Tibial artery (tissue), 4 donors: ENCODE results near the gene MAML2.

Source experiments
- DNase-seq, 2 donors: peaks; one replicate each; pipeline ENCODE4 v3.0.0-alpha.2; 2019
- H3K27ac ChIP-seq, 2 donors: fragments of 200-600 bp; sonication (generic) in 1 of 2; 1 replicate in 1 of 2; 2 replicates in 1 of 2; pipeline ENCODE4 v1.5.1; 2018 to 2019; ENCODE audit warnings: mild to moderate bottlenecking in 1 of 2
- H3K27me3 ChIP-seq, 2 donors: fragments of 200-600 bp; sonication (generic) in 1 of 2; one replicate each; pipeline versions ENCODE4 v1.5.1 to v1.6.0; 2016 to 2019
- H3K36me3 ChIP-seq, 3 donors: fragments of 200-600 bp; sonication (generic) in 2 of 3; one replicate each; pipeline ENCODE4 v1.5.1; 2016 to 2019; ENCODE audit warnings: mild to moderate bottlenecking in 2 of 3
- H3K4me1 ChIP-seq, 4 donors: fragments of 200-600 bp; sonication (generic) in 2 of 4; 1 replicate in 3 of 4; 2 replicates in 1 of 4; pipeline ENCODE4 v1.5.1; 2016 to 2019
- H3K4me3 ChIP-seq, 2 donors: fragments of 200-600 bp; sonication (generic) in 1 of 2; 1 replicate in 1 of 2; 2 replicates in 1 of 2; pipeline ENCODE4 v1.5.1; 2018 to 2019; ENCODE audit warnings: mild to moderate bottlenecking in 2 of 2
- H3K9me3 ChIP-seq, 3 donors: fragments of 200-600 bp; sonication (generic) in 1 of 3; one replicate each; pipeline ENCODE4 v1.5.1; 2016 to 2019
- intact Hi-C: fragments of 100-400 bp; cut with DNase I; formaldehyde crosslinking; loops from one replicate; pipeline ENCODE4 v1.15.0; 2023; ENCODE audit warnings: low total_unique reads
- TF ChIP-seq, protein P1 (sequence below), 2 experiments: fragments of 200-600 bp in 1 of 2; fragments of 450-650 bp in 1 of 2; IDR thresholded peaks; one replicate each; pipeline ENCODE4 v1.5.1; 2017 to 2019; ENCODE audit warnings: antibody characterized with exemption in 2 of 2, mild to moderate bottlenecking in 1 of 2, moderate library complexity in 1 of 2

The MAML2 gene

DNA sequence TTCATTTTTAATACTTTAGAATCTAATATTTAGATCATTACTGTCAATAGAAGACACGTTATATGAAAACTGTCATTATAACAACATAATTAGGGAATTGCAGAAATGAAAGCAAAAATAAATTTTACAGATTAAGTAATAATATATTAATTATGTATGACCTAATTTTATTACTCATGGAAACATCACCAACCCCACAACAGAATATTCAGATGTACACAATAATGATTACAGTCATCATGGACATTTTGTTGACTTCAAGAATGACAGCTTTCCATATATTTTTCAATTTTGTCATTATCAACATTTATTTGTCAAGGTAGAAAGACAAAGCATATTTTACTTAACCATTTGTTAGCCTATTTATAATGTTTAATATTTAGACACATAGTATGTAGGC, 119.9 kb downstream of the MAML2 start:
- no peak for DNase-seq
- TF ChIP-seq, protein P1, sequence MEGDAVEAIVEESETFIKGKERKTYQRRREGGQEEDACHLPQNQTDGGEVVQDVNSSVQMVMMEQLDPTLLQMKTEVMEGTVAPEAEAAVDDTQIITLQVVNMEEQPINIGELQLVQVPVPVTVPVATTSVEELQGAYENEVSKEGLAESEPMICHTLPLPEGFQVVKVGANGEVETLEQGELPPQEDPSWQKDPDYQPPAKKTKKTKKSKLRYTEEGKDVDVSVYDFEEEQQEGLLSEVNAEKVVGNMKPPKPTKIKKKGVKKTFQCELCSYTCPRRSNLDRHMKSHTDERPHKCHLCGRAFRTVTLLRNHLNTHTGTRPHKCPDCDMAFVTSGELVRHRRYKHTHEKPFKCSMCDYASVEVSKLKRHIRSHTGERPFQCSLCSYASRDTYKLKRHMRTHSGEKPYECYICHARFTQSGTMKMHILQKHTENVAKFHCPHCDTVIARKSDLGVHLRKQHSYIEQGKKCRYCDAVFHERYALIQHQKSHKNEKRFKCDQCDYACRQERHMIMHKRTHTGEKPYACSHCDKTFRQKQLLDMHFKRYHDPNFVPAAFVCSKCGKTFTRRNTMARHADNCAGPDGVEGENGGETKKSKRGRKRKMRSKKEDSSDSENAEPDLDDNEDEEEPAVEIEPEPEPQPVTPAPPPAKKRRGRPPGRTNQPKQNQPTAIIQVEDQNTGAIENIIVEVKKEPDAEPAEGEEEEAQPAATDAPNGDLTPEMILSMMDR (IDR thresholded peaks at IDR 0.05) = no peak
- intact Hi-C loops = no loop called here
- Histone ChIP-seq H3K4me1 (peaks cover 0 to 87% (median 48%) of the 10 kb centered on the region in 4 donors), H3K27me3 (no peaks in the 10 kb centered on the region), H3K4me3 (no peak overlapping the region), H3K9me3 (no peaks in the 10 kb centered on the region), H3K27ac (no peak overlapping the region), H3K36me3 (no peaks in the 10 kb centered on the region)

DNA sequence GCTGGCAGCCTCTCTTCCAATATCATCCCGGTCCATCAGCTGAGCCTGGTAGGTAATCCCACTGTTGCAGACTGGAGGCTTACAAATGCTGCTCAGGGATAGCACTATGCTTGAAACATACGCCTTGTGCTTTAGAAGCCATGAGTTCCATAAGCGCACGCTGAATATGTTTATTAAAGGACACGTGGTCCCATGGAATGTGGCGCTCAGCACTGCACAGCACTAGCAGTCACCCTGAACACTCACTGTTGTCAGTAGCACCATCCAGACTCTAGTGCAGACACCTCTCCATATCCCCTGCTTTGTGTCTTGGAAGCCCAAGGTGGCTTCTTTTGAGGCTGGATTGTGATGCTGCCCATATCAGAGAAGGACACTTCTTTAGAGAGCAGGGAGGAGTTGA, 120.9 kb downstream of the MAML2 start:
- H3K27me3 ChIP-seq = no peaks in the 10 kb centered on the region
- H3K27ac ChIP-seq = peak overlapping the region; percentile 32 to 53
- no peaks in the 10 kb centered on the region for H3K9me3 ChIP-seq
- H3K4me1 ChIP-seq = peaks cover 0 to 87% (median 48%) of the 10 kb centered on the region in 4 donors
- H3K36me3 ChIP-seq = no peaks in the 10 kb centered on the region
- H3K4me3 ChIP-seq = no peak overlapping the region
- TF ChIP-seq, protein P1 (IDR thresholded peaks at IDR 0.05) = no peak
- no peak for DNase-seq
- intact Hi-C loops = no loop called here

DNA sequence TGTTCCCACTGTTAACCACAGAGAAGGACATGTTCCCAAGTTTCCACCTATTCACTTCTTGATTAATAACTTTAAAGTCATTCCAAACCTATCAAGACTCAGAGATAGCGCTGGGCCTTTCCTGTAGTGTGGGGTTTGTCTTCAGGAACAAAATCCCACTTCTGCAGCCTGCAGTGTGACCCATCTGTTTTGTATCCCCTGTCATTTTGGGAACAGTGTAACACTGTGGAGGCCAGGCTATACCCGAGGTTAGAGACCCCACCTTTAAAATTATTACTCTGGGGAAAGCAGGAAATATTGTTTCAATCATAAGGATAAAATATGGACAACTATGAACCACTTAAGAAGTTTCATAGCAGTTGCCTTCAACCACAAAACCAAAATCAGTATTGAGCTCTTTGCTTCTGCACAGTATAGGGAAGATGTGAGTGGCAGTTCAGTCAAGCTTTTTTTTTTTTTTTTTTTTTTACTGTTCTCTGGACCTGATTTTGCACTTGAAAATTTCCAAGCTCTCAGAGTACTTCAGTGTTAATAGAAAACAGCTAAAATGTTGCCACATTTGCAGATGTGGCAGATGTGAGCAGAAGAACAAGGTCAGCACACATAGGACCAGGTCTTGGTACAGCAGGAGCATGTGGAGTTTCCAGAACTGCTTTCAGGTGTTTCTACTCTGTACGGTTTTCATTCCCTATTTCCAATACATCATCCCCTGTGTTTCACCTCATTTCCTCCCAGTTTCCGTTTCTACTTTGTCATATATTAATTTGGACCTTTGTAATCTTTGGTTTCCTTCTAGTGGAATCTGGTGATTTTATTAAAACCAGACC, 121.5 kb downstream of the MAML2 start:
- Histone ChIP-seq H3K27ac (peak overlapping the region; percentile 67 to 72), H3K27me3 (no peaks in the 10 kb centered on the region), H3K4me3 (no peak overlapping the region), H3K36me3 (no peaks in the 10 kb centered on the region), H3K9me3 (no peaks in the 10 kb centered on the region), H3K4me1 (peaks cover 0 to 87% (median 50%) of the 10 kb centered on the region in 4 donors)
- no peak for DNase-seq
- intact Hi-C loops = no loop called here
- TF ChIP-seq, protein P1 (IDR thresholded peaks at IDR 0.05) = no peak

DNA sequence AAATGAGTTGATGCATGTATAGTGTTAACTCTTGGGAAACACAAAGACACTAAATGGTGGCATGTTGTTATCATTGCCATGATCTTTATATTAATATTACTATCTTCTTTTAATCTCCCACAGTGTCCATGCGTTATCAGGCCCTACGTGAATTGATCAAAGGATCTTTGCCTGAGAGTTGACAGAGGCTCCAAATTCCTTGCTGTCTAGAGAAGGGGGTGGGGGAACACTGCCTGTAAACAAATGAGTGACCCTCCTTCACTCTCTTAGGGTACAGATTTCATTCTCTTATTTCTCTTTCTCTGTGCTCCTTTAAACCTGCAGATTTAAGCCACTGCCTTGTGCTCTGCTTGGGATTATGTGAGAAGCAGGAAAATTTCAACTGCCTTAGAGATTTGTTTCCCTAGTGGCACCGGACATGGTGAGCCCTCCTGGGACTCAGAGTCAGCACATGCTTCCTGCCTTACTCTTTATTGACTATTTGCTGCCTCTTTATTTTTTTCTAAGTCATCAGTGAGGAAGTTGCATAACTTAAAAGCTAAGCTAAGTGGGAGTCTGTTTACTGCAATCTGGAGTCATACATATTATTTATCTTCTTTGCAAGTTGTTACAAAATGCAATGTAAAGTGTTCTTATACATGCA, 122.9 kb downstream of the MAML2 start:
- intact Hi-C loops = loop anchor here (5.0 kb wide), 2 partner anchors 122 to 178 kb away; partner anchors contain the start of gene MAML2
- Histone ChIP-seq H3K4me3 (no peak overlapping the region), H3K4me1 (peaks cover 0 to 89% (median 56%) of the 10 kb centered on the region in 4 donors), H3K27ac (peak overlapping the region; percentile 67 to 72), H3K36me3 (no peaks in the 10 kb centered on the region), H3K9me3 (no peaks in the 10 kb centered on the region), H3K27me3 (no peaks in the 10 kb centered on the region)
- TF ChIP-seq, protein P1 (IDR thresholded peaks at IDR 0.05) = no peak
- DNase-seq = peak; percentile 45 to 77

DNA sequence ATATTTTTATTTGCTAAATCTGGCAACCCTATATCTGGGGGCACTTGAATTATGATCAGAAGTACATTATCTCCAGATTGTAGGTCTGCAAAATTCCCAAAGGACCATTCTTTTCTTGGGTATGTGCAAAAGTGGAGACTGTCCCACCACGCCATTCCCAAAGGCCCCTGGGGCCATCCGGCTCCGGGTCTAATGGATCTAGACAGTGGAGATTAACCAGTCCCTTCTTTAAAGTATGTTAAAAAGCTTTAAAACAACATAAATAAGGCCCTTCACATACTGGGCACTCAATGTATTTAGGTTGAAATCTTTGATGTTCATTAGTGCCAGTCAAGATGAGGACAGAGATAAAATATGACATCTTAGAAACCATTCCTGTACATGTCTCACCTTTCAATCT, 124.1 kb downstream of the MAML2 start:
- intact Hi-C loops = loop anchor here (5.0 kb wide), 2 partner anchors 123 to 177 kb away; partner anchors contain the start of gene MAML2

More for the DNA sequence above, 124.1 kb downstream of the MAML2 start:
- H3K36me3 ChIP-seq = no peaks in the 10 kb centered on the region
- peaks cover 0 to 91% (median 64%) of the 10 kb centered on the region in 4 donors for H3K4me1 ChIP-seq
- no peaks in the 10 kb centered on the region for H3K27me3 ChIP-seq
- no peak overlapping the region for H3K4me3 ChIP-seq
- H3K9me3 ChIP-seq = no peaks in the 10 kb centered on the region
- TF ChIP-seq, protein P1 (IDR thresholded peaks at IDR 0.05) = no peak
- DNase-seq = no peak
- H3K27ac ChIP-seq = peak overlapping the region; percentile 67 to 72
